ENCODE results near the gene EID1. TPM values are rescaled to one million over a fixed set of nuclear protein-coding genes. Genes with fewer than 3 reads are reported as not detected.

The EID1 gene
- total RNA-seq, 2 experiments from 2014 or later, result 104 to 111 TPM

DNA sequence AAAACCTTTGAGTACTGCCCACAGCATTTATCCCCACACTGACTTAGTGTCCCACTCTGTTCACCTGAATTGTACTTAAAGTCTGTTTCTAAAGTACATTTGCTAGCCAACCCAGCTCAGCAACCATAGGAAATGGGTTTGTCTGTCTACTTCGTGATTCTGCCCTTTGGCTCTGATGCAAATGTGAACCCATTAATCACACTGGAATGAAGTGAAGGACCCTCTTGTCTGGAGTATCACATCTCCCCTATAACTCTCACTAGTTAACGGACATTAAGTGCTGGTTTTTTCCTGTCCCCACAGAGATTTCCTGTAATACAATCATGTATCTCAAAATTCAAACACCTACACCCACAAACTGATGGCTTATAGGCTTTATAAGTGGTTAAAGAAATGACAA lies 20.5 kb downstream of the EID1 start:
- no peak for DNase-seq (ENCODE audit: low spot score)
- no peak for TF ChIP-seq CTCF (conservative IDR thresholded peaks at IDR 0.05; ENCODE audit: low read length)
- no peak for TF ChIP-seq EZH2phosphoT487 (IDR thresholded peaks at IDR 0.05; ENCODE audit: borderline replicate concordance, low read depth, low read length)
- ChIA-PET CTCF (ENCODE audit: unreplicated experiment) (no interaction called here), POLR2A (interaction anchor here (0.6 kb wide), 1 partner anchor 74 kb away, joined by 3 read pairs; no protein-coding TSS in a partner anchor)
- Histone ChIP-seq H3K4me3 (ENCODE audit: low read depth, low read length, poor library complexity, severe bottlenecking) (no peak overlapping the region), H3K27ac (ENCODE audit: low read depth, low read length, poor library complexity, severe bottlenecking) (no peak overlapping the region), H3K9me3 (ENCODE audit: low read length) (no peaks in the 10 kb centered on the region), H2AFZ (ENCODE audit: low read length) (0 out of 2 replicates have a peak overlapping the region, but pooled peaks have one; percentile 22), H3K4me2 (ENCODE audit: low read length) (no peak overlapping the region), H3K36me3 (ENCODE audit: insufficient read depth, low read length) (no peaks in the 10 kb centered on the region), H3K4me1 (ENCODE audit: insufficient read depth, low read length, poor library complexity, severe bottlenecking) (no peaks in the 10 kb centered on the region), H3K9me2 (ENCODE audit: insufficient read depth, low read length) (no peaks in the 10 kb centered on the region), H3K79me2 (ENCODE audit: insufficient read depth, low read depth, low read length) (no peaks in the 10 kb centered on the region), H4K20me1 (ENCODE audit: insufficient read depth, low read length) (no peaks in the 10 kb centered on the region)
- BruUV-seq (replicated peaks), result no TSS peak
- intact Hi-C loops (cut with micrococcal nuclease; ENCODE audit: unreplicated experiment), result no loop called here

GRCh38 chr15:48899793-48900192 lies 21.9 kb downstream of the EID1 start:
- Histone ChIP-seq H2AFZ (ENCODE audit: low read length) (no peak overlapping the region), H3K4me3 (ENCODE audit: low read depth, low read length, poor library complexity, severe bottlenecking) (no peak overlapping the region), H4K20me1 (ENCODE audit: insufficient read depth, low read length) (no peaks in the 10 kb centered on the region), H3K9me2 (ENCODE audit: insufficient read depth, low read length) (no peaks in the 10 kb centered on the region), H3K4me1 (ENCODE audit: insufficient read depth, low read length, poor library complexity, severe bottlenecking) (no peaks in the 10 kb centered on the region), H3K9me3 (ENCODE audit: low read length) (no peaks in the 10 kb centered on the region), H3K79me2 (ENCODE audit: insufficient read depth, low read depth, low read length) (no peaks in the 10 kb centered on the region), H3K27ac (ENCODE audit: low read depth, low read length, poor library complexity, severe bottlenecking) (no peak overlapping the region), H3K4me2 (ENCODE audit: low read length) (no peak overlapping the region), H3K36me3 (ENCODE audit: insufficient read depth, low read length) (no peaks in the 10 kb centered on the region)
- no peak for TF ChIP-seq CTCF (conservative IDR thresholded peaks at IDR 0.05; ENCODE audit: low read length)
- TF ChIP-seq EZH2phosphoT487 (IDR thresholded peaks at IDR 0.05; ENCODE audit: borderline replicate concordance, low read depth, low read length), result no peak
- ChIA-PET CTCF (ENCODE audit: unreplicated experiment) (no interaction called here), POLR2A (no interaction called here)
- intact Hi-C loops (cut with micrococcal nuclease; ENCODE audit: unreplicated experiment), result no loop called here
- no TSS peak for BruUV-seq (replicated peaks)
- DNase-seq (ENCODE audit: low spot score), result no peak

- H3K4me2 ChIP-seq (ENCODE audit: low read length), result no peak overlapping the region
- H4K20me1 ChIP-seq (ENCODE audit: insufficient read depth, low read length), result no peaks in the 10 kb centered on the region
- H3K9me2 ChIP-seq (ENCODE audit: insufficient read depth, low read length), result no peaks in the 10 kb centered on the region
- H3K9me3 ChIP-seq (ENCODE audit: low read length), result no peaks in the 10 kb centered on the region
- H3K79me2 ChIP-seq (ENCODE audit: insufficient read depth, low read depth, low read length), result no peaks in the 10 kb centered on the region
- H3K4me1 ChIP-seq (ENCODE audit: insufficient read depth, low read length, poor library complexity, severe bottlenecking), result no peaks in the 10 kb centered on the region
- no peak overlapping the region for H3K27ac ChIP-seq (ENCODE audit: low read depth, low read length, poor library complexity, severe bottlenecking)
- H3K4me3 ChIP-seq (ENCODE audit: low read depth, low read length, poor library complexity, severe bottlenecking), result no peak overlapping the region
- DNase-seq (ENCODE audit: low spot score), result no peak
- no peaks in the 10 kb centered on the region for H3K36me3 ChIP-seq (ENCODE audit: insufficient read depth, low read length)
- ChIA-PET POLR2A (no interaction called here), CTCF (ENCODE audit: unreplicated experiment) (no interaction called here)
- intact Hi-C loops (cut with micrococcal nuclease; ENCODE audit: unreplicated experiment), result no loop called here
- BruUV-seq (replicated peaks), result no TSS peak
- H2AFZ ChIP-seq (ENCODE audit: low read length), result no peak overlapping the region
- TF ChIP-seq CTCF (conservative IDR thresholded peaks at IDR 0.05; ENCODE audit: low read length), result no peak
- TF ChIP-seq EZH2phosphoT487 (IDR thresholded peaks at IDR 0.05; ENCODE audit: borderline replicate concordance, low read depth, low read length), result no peak
Measured at GRCh38 chr15:48904758-48905157, 26.8 kb downstream of the EID1 start.
